ENCODE data around the gene KRTAP24-1.

- no peak for TF ChIP-seq CTCF (IDR thresholded peaks at IDR 0.05; ENCODE audit: poor library complexity, severe bottlenecking)
- no peak for TF ChIP-seq REST (IDR thresholded peaks at IDR 0.05; ENCODE audit: borderline replicate concordance)
- no peak for TF ChIP-seq POLR2AphosphoS5 (IDR thresholded peaks at IDR 0.05)
Measured at GRCh38 chr21:30232011-30232410, 50.7 kb downstream of the KRTAP24-1 start.
